Fibroblast of villous mesenchyme (primary cell): ENCODE results near the gene SPDYC. TPM values are rescaled to one million over a fixed set of nuclear protein-coding genes. Genes with fewer than 3 reads are reported as not detected.
"Not testable (repeated sequence)": the region's sequence is repeated elsewhere in the genome, so short reads cannot be mapped to it uniquely, and the experiment has no call there.

Source experiments
- DNase-seq: peaks from one replicate; pipeline ENCODE4 v3.0.0-alpha.2; 2010; ENCODE audit warnings: low read depth
- H3K4me3 ChIP-seq: 2 replicates; pipeline ENCODE4 v1.5.1; 2011; ENCODE audit warnings: low read depth, mild to moderate bottlenecking, low read length
- total RNA-seq: library from RNA; depleted of rRNA; stranded (reverse); fragments of >200 nt; gene quantifications from 2 replicates; pipeline ENCODE4 v1.2.3, GENCODE V29; 2012
- TF ChIP-seq, protein P1 (sequence below): IDR thresholded peaks from 2 replicates; pipeline ENCODE4 v1.5.1; 2012; ENCODE audit warnings: low read depth, mild to moderate bottlenecking, low read length; ENCODE audit not compliant: insufficient read depth

SPDYC gene
- total RNA-seq, 1 donor = not detected

DNA sequence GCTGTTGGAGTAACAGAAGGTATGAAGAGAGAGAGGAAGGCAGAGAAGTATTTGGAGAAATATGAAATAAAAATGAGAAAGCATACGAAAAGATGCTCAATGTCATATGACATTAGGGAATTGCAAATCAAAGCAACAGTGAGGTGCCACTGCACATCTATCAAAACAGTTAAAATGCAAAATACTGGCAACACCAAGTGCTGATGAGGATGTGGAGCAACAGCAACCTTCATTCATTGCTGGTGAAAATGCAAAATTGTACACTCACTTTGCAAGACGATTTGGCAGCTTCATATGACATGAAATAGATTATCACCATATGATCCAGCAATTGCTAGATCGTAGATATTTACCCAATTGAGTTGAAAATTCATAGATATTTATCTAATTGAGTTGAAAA, 9.4 kb upstream of the SPDYC start:
- TF ChIP-seq, protein P1, sequence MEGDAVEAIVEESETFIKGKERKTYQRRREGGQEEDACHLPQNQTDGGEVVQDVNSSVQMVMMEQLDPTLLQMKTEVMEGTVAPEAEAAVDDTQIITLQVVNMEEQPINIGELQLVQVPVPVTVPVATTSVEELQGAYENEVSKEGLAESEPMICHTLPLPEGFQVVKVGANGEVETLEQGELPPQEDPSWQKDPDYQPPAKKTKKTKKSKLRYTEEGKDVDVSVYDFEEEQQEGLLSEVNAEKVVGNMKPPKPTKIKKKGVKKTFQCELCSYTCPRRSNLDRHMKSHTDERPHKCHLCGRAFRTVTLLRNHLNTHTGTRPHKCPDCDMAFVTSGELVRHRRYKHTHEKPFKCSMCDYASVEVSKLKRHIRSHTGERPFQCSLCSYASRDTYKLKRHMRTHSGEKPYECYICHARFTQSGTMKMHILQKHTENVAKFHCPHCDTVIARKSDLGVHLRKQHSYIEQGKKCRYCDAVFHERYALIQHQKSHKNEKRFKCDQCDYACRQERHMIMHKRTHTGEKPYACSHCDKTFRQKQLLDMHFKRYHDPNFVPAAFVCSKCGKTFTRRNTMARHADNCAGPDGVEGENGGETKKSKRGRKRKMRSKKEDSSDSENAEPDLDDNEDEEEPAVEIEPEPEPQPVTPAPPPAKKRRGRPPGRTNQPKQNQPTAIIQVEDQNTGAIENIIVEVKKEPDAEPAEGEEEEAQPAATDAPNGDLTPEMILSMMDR = no peak
- no peak for DNase-seq
- H3K4me3 ChIP-seq = no peak overlapping the region

DNA sequence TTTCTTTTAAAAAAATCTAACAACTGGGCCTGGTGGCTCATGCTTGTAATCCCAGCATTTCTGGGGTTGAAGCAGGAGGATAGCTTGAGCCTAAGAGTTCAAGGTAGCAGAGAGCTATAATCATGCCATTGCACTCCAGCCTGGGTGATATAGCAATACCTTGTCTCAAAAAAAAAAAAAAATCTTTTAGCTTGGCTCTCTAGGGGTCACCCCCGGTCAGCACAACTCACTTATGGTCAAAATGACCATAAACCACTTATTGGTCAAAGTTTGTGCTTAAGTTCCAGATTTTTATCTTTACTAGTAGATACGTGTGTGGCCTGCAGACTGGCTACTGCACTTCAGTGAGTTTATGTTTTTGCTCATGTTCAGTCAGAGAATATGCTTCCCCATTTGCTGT, 6.3 kb upstream of the SPDYC start:
- TF ChIP-seq, protein P1 = no peak

DNA sequence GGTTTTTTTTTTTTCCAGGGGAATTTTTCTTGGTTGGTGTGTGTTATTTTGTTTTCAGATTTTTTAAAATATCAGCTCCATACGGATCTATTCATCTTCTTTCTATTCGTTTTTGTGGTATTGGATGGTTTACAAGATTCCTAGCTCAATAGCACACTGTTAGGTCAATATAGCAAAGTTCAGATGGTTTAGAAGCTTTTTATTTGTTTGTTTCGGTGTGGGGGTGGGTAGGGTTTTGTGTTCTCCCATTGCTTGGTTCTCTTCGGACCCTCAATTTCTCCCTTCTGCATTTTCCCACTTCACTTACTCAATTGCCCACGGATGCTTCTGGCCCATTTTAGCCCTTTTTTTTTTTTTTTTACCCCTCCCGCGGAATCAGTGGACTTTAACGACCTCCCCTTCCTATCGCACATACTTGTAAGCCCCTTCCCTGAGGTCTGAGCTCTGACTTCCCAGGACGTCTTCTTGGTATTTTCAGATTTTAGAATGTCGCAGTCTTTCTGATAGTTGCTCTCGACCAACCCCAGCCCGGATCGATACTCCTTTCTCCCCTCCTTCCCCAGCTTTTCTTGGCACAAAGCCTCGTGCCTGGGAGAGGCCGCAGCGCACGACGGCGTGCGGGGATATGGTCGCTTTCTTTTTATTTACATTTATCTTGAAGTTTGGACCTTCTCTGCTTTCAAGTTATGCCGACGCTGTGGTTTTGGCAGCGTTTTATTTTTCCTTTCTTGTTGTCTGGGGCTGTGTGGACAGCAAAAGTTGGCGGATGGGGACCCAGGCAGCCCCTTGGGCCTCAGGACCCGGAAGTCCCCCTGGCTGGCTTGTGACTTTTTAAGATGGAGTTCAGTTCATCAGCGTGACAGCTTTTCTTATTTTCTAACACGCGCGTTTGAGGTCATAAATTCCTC, 4.4 kb upstream of the SPDYC start:
- DNase-seq = no peak
- TF ChIP-seq, protein P1 = no peak
- H3K4me3 ChIP-seq = no peak overlapping the region

More for the DNA sequence above, 6.3 kb upstream of the SPDYC start:
- peak; percentile 55 for DNase-seq
- H3K4me3 ChIP-seq = no peak overlapping the region

DNA sequence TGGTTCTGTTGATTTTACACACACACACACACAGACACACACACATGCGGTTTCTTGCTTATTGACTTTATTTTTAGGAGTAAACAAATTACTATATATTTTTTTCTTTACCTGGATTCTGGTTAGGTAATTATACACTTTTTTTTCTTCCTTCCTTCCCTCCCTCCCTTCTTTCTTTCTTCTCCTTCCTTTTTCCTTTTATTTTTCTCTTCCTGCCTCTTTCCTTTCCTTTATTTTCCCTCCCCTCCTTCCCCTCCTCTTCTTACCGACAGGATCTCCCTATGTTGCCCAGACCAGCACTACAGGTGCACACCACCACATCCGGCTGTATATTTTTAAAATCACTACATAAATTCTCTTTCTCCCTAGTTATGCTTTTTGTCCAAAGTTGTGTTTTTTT, 3.1 kb upstream of the SPDYC start:
- TF ChIP-seq, protein P1 = no peak
- no peak for DNase-seq
- no peak overlapping the region for H3K4me3 ChIP-seq

DNA sequence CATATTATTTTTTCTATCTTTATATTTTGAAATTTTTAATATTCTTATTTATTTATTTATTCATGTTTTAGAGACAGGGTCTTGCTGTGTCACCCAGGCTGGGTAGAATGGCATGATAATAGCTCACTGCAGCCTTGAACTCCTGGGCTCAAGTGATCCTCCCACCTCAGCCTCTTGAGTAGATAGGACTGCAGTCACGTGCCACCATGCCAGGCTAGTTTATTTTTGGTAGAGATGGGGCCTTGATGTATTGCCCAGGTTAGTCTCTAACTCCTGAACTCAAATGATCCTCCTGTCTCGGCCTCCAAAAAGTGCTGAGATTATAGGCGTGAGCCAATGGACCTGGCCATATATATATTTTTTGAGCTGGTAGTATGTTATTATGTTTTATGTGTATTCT, 2.4 kb upstream of the SPDYC start:
- DNase-seq = no peak
- no peak overlapping the region for H3K4me3 ChIP-seq
- TF ChIP-seq, protein P1 = no peak

DNA sequence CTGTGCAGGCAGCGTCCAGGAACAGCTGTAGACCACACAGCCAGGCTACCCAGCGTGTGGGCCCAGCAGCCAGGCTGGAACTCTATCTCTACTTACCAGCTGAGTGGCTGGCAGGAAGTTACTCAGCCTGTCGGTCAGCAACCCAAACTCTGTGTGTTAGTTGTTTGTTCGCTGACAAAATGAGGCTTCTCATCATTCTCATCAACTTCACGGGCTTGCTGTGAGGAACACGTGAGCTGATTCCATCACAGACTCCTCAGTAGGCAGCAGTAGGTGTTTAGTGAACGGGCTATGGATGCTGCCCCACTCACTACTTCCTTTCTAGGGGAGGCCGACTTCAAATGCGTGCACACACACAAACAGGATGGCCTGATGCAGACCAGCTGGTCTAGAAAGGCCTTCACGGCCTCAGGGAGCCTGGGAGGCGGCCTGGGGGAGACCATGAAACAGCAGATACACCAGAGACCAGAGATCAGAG, 830 bp upstream of the SPDYC start:
- no peak overlapping the region for H3K4me3 ChIP-seq
- TF ChIP-seq, protein P1 = no peak
- peak; percentile 37 for DNase-seq

DNA sequence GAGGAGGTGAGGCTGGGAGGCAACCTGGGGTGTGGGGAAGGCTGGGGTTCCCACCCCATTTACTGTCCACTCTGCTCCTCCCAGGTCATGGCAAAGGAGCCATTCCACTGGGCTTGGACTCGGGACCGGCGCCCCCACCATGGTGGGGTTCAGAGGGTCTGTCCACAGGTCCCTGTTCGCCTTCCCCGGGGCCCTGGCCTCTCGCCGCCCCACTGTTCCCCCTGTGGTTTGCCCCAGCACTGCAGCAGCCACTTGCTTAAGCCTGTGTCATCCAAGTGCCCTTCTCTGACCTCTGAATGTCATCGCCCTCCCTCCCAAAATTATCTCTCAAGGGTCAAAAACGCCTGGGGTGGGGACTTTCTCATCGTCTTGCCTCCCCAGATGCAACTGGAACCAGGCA, 2.6 kb downstream of the SPDYC start:
- TF ChIP-seq, protein P1 = no peak
- DNase-seq = no peak
- no peak overlapping the region for H3K4me3 ChIP-seq

DNA sequence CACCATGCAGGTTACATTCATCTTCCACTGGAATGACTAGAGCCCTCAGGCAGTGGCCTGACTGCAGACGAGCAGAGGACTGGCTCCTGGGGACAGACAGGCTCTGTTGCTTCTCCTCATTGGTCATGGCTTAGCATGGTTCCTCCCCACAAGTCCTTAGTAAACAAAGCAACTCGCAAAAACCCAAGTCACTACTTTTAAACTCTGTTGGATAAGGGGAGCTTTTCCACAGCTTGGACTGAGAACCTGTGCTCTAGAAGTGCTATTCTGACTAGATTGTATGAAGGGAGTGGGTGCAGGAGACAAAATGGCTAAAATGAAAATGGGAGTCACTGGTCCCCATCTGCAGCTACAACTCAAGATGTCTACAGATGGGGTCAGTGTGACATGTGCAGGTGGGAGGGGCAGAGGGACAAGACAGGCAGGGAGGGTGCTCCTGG, 4.6 kb downstream of the SPDYC start:
- H3K4me3 ChIP-seq = not testable (repeated sequence)
- peak; percentile 38 for DNase-seq
